Superior temporal gyrus (tissue), 1 donor: ENCODE measurements around the gene INO80E.
"Not testable (repeated sequence)": the region's sequence is repeated elsewhere in the genome, so short reads cannot be mapped to it uniquely, and the experiment has no call there.

Experiments used
- DNase-seq: peaks from one replicate; pipeline ENCODE4 v3.0.0-alpha.2; 2016; ENCODE audit errors: extremely low spot score

INO80E gene, protein sequence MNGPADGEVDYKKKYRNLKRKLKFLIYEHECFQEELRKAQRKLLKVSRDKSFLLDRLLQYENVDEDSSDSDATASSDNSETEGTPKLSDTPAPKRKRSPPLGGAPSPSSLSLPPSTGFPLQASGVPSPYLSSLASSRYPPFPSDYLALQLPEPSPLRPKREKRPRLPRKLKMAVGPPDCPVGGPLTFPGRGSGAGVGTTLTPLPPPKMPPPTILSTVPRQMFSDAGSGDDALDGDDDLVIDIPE

DNA sequence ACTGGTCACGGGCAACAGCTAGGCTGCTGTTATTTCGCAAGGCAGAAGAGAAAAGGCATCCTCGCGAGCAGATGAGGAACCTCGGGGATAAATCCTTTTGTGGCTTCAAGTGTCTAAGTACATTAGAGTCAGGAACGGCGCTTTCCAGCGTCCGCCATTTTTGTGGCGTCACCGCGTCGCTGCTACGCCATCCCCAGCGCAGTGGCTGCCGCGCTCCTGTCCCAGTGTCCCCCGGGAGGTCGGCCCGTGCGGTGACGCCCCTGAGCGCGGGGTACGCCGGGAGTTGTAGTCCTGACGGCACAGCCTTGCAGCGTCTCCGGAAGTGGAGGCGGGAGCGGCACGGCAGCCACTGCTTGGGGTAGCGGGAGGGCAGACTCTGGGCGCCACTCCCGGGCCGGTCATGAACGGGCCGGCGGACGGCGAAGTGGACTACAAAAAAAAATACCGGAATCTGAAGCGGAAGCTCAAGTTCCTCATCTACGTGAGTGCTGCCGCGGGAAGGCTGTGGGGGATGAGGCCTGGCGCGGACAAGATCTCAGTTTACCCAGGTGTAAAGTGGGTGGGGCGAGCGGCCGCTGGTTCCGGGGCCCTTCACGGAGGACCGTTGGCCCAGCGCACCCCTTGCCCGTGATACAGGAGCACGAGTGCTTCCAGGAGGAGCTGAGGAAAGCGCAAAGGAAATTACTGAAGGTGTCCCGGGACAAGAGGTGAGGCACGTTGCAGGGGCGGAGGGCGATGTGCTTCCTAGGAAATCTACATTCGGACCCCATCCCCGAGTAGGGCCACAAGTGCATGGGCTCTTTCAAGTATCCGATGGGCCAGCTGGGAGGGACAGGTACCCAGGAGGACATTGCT is at the start of gene INO80E:
Gene INO80E, plus strand, starts transcription at position 331 of the 855 bp plus-strand sequence. Its CDS starts 70 bp downstream, at position 401.
- peak; percentile 99 for DNase-seq

DNA sequence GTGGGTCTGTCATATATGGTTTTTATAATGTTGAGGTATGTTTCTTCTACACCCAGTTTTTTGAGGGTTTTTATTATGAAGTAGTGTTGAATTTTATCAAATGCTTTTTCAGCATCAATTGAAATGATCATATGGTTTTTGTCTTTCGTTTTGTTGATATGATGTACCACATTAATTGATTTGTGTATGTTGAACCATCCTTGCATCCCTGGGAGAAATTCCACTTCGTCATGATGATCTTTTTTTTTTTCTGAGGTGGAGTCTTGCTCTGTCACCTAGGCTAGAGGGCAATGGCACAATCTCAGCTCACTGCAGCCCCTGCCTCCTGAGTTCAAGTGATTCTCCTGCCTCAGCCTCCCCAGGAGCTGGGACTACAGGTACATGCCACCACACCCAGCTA is 48.1 kb upstream of the INO80E start:
- no peak for DNase-seq

DNA sequence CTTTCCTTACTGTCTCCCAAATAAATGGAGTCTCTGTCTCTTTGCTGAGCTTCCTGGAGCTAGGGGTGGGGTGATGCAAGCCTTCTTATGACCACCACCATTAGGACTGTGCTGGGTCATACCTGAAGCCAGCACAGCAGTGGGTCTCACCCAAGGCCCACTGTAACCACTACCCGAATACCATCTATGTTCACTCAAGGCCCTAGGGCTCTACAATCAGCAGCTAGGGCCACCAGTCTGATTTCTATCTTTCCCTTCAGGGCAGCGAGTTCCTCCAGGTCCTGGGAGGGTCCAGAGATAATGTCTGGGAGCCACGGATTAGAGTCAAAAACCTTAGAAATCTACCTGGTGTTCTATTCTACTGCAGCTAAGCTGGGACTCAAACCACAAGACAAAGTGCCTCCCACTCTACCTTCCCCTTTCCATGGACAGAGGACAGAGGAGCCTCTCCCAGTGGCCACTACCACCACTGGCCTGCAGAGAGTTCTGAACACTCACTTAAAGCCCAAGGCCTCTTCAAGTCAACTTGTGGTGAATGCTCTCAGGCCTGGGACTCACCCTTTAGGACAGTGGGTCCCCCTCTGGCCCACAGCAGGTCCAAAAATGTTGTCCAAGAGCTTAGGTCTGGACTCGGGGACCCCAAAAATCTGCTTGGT is 45.1 kb upstream of the INO80E start:
- DNase-seq, result no peak

DNA sequence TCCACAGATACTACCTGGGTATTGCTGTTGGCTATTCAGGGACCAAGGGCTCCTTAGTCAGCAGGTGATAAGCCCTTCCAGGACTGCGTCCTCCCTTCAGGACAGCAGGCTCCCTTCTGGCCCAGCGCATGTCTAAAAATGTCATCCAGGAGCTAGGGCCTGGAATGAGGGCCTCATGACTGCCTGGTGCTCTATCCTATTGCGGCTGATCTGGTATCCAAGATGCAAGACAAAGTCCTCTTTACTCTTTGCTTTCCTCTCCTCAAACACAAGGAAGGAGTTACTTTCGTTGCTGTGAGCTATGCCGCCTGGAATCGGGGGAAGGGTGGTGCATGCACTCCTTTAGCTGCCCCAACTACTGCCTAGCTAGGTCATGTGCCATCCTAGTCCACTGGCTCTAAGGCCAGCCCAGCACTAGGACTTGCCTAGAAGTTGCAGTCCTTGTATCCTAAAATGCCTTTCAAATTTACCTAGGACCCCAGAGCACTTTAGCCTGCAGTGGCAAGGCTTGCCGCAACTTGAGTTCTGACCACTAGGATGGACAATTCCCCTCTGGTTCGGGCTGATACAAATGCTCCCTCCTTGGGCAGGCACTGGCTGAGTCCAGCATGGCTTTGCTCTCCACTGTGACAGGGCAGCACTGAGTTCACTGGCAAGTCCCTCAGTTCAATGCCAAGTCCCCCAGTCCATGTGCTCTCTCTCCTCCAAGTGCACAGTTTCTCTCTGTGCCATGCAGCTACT is 44.2 kb upstream of the INO80E start:
- DNase-seq, result no peak

DNA sequence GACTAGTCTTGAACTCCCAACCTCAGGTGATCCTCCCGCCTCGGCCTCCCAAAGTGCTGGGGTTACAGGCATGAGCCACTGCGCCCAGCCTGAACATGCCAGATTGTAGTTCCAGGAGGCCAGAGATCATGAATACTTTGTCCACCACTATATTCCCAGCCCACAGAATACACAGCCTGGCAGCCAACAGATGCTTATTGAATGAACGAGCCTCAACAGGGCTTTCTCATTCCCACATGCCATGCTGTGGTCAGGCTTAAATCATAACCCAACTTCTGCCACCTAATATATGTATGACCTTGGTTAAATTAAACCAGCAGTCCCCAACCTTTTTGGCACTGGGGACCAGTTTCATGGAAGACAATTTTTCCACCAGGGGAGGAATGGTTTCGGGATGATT is 37.3 kb upstream of the INO80E start:
- DNase-seq, result no peak

DNA sequence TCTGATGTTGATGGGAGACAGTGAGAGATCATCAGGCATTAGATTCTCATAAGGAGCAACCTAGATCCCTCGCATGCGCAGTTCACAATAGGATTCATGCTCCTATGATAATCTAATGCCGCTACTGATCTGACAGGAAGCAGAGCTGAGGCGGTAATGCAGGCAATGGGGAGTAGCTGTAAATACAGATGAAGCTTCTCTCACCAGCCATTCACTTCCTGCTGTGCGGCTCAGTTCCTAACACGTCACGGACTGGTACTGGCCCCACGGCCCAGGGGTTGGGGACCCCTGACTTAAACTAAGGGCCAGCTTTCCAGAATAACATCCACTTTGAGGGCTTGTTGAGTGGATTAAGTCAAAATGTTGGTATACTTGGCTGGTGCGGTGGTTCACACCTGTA is 36.7 kb upstream of the INO80E start:
- no peak for DNase-seq

DNA sequence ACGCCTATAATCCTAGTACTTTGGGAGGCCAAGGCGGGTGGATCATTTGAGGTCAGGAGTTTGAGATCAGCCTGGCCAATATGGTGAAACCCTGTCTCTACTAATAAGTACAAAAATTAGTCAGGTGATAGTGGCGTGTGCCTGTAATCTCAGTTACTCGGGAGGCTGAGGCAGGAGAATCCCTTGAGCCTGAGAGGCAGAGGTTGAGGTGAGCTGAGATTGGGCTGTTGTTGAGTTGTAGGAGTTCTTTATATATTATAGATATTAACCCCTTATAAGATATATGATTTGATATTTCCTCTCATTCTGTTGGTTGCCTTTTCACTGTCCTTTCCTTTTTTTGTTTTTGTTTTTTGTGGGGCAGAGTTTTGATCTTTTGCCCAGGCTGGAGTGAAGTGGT is 36.2 kb upstream of the INO80E start:
- DNase-seq, result not testable (repeated sequence)

DNA sequence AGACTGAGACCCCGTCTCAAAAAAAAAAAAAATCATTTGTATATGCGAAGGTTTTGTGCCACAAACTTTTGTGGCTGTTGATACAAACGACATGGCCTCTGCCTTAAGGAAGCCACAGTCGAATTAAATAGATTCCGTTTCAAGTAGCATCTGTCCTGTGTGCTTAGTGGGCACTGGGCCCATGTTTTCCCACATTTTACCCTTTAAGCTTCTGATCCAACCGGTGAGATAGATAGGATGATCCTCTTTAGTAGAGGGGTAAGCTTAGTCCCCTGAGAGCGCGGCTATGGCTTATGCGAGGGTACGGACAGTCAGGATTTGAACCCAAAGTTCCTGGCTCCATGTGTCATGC is 34.9 kb upstream of the INO80E start:
- no peak for DNase-seq

DNA sequence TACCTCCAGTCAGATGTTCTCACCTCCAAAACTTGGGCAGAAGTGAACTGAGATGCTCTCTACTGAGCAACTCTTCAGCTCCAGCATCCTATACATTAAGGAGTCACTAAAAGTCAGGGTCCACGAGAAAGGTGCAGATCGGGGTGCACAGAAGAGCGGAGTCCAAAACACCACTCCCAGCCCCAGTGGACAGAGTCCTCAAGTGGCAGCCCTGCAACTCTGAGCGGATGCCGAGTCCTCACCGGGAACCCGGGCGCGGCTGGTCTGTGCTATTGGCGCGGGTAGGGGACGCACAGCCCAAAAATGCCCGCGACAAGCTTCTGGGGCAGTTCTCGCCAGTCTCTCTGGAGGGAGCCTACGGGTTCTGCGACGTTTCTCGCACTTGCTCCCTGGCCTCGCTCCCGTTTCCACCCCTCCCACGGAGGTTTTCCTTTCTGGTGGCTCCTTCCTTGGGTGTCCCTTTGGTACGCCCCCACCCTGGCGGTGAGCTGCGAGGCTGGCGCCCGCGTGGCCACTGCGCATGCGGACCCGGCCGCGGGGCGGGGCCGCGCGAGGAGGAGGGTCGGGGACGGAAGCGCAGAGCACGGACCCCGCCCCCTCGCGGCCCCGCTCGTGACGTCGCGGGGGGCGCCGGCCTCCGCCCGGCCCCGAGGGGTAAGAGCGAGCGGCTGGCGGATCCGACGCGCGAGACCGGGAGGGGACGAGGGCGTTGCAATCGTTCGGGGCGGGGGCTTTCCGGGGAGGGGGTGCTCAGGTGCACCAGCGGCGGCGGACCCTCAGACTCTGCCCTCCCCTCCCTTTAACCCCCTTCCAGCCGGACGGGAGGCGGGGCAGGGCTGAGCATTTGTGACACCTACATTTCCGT is 34.3 kb upstream of the INO80E start, which contains the start of gene TMEM219:
Gene TMEM219, plus strand, starts transcription at position 601 of the 865 bp plus-strand sequence. CDS start 1,065 bp downstream, outside the sequence.
- peak; percentile 92 for DNase-seq

DNA sequence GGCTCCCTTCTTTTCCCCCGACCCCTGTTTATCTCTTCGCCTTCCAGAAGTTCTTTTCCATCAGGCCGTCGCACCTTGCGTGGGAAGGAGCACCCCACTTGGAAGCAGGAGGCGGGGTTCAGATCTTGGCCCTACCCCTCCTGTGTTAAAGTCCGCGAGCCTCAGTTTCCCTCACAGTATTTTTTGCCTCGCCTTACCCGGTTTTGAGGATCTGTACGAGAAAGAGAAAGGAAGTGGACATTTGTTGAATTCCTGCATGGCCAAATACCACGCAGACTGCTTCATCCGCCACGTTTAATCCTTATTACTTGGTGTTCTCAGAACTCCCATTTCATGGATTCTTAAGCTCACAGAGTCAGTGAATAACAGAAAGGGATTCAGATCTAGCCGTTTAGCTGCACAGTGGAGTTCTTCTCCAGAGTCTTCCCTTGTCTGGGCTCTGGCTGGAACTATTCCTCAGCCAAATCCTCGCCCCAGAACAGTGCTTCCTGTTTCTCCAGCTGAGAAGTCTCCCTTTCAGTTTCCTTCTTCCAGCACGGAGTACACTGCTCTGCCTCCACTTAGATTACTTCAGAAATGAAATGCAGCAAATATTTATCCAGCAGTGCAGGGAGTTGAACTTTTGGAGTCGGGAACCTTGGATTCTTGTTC is 33.6 kb upstream of the INO80E start:
- DNase-seq, result peak; percentile 61

DNA sequence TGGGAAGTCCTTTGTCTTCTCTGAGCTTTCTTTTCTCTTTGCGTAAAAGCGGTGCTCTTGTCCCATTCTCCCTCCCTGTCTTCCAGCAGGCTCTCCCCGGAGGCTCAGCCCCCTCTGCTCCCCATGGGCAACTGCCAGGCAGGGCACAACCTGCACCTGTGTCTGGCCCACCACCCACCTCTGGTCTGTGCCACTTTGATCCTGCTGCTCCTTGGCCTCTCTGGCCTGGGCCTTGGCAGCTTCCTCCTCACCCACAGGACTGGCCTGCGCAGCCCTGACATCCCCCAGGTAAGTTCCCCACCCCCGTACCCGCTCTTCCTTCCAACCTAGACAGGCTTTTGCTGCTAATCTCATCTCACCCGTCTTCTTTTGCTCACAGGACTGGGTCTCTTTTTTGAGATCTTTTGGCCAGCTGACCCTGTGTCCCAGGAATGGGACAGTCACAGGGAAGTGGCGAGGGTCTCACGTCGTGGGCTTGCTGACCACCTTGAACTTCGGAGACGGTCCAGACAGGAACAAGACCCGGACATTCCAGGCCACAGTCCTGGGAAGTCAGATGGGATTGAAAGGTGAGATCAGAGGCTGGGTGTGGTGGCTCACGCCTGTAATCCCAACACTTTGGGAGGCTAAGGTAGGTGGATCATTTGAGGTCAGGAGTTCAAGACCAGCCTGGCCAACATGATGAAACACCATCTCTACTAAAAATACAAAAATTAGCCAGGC is 32.9 kb upstream of the INO80E start:
- DNase-seq, result no peak

DNA sequence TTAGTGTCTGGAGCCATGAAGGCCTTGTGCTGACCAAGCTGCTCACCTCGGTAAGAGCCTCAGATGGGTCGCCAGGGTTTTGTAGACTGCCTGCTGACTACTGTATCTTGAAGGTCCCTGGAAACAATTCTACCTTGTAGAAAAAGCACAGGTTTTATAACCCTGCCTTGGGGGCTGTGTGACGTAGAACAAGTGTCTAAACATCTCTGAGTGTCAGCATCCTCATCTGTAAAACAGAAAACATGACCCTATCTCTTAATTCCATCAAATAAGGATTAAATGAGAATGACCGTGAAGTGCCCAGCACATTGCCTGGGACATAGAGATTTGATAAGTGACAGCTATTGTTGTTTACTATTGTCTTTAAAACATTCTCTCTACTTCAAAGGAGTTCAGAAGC is 27.8 kb upstream of the INO80E start:
- DNase-seq, result no peak

DNA sequence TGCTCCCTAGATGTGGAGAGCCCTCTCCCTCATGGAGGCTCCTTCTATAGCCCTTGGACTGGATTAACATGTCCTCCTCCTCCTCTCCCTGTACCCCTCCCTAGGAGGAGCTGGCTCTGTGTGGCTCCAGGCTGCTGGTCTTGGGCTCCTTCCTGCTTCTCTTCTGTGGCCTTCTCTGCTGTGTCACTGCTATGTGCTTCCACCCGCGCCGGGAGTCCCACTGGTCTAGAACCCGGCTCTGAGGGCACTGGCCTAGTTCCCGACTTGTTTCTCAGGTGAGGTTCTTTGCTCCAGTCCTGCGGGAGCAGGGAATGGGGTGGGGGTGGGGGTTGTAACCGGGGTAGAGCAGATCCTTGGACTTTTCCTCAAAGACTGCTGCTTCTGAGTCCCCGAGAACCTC is 24.7 kb upstream of the INO80E start:
- DNase-seq, result no peak

DNA sequence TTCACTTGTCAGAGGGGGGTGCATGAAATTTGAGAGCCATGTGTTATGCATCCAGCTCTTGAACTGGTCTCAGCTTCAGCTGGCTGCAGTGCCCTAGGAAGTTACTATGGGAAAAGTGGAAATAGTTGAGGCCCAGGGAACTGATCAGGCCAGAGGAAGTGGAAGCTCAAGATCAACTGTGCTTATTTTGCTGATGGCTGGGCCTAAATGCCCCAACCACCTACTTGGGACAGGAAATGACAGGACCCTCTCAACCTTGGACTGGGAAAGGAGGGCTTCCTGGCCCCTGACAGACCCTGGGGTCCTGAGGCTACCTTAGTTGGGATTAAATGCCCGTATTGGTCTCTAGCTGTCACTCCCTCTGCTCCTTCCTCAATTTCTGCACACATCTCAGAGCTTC is 23.5 kb upstream of the INO80E start:
- no peak for DNase-seq

DNA sequence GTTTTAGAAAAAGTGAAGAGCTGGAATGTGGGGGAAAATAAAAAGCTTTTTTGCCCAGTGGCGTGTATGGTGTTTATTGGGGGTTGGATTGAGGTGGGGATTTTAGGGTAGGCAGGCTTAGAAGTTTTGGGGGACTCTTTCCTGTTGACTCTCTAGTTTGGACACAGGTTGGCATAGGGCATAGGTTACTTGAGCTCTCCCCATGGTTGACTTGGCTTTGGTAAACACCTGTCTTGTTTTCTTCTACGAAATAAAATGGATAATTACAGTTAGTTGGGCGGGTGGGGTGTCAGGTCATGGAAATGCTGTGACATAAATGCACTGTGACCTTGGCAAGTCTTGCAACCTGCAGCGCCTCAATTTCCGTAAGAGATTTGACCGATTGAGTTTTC is 23.1 kb upstream of the INO80E start:
- DNase-seq, result no peak

DNA sequence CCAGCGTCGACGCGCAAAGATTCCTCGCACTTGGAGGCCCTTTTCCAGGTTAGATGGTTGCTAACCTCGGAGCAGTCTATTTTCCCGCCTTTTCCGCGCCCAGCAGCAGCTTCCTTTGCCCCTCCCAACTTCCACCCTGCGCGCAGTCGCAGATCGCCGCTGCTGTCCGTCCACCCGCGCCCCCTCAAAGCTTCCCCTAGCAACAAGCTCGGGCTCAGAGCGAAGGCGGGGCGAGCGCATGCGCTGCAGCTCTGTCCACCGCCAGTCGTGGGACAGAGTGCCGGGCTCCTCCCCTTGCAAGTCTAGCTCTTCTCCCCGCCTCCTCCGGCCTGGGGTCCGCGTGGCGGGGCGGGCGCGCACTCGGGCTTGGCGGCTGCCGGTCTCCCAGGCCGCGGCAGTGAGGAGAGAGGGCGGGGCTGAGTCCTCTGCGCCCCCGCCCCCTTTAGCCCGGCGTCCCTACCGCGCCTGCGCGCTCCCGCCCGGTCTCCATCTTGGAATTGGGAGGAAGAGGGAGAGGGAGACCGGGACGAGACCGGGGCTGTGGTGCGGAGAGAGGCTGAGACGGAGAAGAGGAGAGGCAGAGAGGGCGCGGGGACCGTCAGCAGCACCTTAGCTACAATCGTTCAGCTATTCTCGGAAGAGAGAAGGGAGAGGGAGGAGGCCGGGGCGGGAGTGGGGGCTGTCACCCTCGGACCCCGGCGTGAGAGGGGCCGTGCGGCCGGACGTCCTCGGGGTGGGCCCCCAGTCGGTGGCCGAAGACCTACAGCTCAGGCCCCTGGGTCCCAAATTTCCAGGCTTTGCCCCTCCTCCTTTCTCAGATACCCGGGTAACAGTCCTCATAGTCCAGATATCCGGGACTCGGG is 22.4 kb upstream of the INO80E start, which contains the start of gene TAOK2:
Gene TAOK2, plus strand, starts transcription at position 485 of the 863 bp plus-strand sequence. CDS start 3,905 bp downstream, outside the sequence.
- peak; percentile 98 for DNase-seq

DNA sequence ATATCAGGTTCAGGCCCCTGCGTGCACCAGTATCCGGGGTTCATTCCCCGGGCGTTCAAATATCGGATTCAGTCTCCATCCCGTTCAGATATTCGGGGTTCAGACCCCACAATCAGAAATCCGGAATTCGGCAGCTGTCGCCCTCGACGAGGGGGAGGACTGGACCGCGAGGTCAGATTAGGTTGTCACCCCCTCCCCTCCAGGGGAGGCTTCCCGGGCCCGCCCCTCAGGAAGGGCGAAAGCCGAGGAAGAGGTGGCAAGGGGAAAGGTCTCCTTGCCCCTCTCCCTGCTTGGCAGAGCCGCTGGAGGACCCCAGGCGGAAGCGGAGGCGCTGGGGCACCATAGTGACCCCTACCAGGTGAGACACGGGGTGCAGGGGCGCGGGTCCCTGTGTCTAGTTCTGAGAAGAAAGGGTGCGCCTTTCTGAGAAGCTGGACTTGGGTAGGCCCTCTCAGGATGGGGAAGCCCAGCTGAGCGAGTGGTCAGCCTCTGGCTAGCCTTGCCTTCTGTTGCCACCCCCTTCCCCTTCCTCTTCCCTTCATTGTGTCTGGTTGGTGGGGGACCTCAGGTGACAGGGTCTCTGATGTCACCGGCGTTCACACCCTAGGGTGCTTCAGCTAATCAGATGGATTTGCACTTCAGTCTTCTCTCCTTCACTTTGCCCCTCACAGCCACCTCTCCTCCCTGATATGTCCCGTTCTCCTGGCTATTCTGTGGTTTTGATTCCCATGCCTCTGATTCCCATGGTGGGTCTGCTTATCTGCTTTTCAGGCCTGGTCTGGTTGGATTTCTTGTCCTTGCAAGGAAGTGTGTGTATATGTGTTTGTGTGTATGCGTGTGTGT is 21.5 kb upstream of the INO80E start:
- DNase-seq, result peak; percentile 14

DNA sequence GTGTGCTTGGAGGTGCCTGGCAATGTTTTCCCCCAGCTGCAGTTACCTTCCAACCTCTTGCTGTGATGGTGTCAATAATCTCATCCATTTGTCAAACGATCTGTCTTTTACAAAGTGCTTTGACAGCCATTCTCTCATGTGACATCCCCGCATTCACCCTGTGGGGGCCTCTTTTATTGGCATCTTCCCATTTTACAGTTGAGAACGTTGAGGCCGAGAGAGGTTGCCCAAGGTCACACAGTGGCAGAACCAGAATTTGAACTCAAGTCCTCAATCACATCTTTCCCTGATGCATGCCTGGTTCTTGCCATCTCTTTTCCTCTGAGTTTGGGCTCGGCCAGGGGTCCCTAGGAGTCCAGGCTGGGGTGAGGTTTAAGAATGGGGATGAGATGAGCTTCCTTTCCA is 20.9 kb upstream of the INO80E start:
- no peak for DNase-seq
